AG04449 (cell line): ENCODE results near the gene ENO3.

Experiments
- CTCF ChIA-PET: fragments of 350-600 bp; formaldehyde crosslinking; extraction: SDS; loops from one replicate; lab custom pipeline; 2021; ENCODE audit warnings: antibody characterized with exemption; lab: Yijun Ruan, JAX
- POLR2A ChIA-PET: fragments of 400-600, 350-600 bp; formaldehyde crosslinking; extraction: SDS; loops from one replicate; lab custom pipeline; 2020; ENCODE audit warnings: antibody characterized with exemption, inconsistent platforms; lab: Yijun Ruan, JAX
- DNase-seq: peaks from one replicate; pipeline ENCODE4 v3.0.0-alpha.2; 2010; ENCODE audit warnings: low read depth, low spot score
- H3K4me3 ChIP-seq: 2 replicates; pipeline ENCODE4 v1.5.1; 2011; ENCODE audit warnings: low read depth, mild to moderate bottlenecking, control low read depth, low read length
- TF ChIP-seq, protein P1 (sequence below): IDR thresholded peaks from one replicate; pipeline ENCODE4 v1.5.1; 2011; ENCODE audit warnings: mild to moderate bottlenecking, moderate library complexity, low read length, control low read depth, inconsistent platforms; ENCODE audit not compliant: insufficient read depth; ENCODE audit errors: missing control alignments

Gene ENO3

DNA sequence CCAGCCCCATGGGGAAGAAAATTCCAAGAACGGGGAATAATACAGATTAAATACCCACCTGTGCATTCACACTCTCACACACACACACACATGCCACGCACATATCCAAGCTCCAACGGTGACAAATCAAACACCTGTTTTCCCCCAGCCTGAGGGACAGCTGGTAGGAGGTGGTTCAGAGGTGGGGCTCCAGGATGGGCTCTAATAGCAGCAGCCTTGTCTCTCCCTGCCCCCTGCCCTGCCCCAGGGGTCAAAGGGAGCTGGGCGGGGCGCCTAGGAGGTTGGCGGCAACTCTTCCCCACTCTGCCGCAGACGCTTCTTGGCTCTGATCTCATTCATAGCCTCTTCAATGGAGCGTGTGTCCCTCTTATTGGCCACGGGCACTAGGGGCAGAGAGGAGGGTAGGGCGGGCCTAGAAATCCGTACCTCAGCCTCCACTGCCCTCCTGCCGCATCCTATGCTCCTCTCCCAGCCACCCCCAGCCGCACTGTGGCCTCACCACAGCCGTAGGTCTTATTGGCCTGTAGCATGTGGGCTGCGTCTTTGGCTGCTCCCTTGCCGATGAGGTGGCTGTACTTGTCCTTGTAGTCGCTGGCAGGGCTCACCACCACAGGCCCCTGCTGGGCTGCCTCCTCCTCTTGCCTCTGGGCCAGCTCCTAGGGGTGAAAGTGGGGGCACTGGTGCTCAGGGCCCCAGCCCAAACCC is 8.5 kb downstream of the ENO3 start:
- TF ChIP-seq, protein P1, sequence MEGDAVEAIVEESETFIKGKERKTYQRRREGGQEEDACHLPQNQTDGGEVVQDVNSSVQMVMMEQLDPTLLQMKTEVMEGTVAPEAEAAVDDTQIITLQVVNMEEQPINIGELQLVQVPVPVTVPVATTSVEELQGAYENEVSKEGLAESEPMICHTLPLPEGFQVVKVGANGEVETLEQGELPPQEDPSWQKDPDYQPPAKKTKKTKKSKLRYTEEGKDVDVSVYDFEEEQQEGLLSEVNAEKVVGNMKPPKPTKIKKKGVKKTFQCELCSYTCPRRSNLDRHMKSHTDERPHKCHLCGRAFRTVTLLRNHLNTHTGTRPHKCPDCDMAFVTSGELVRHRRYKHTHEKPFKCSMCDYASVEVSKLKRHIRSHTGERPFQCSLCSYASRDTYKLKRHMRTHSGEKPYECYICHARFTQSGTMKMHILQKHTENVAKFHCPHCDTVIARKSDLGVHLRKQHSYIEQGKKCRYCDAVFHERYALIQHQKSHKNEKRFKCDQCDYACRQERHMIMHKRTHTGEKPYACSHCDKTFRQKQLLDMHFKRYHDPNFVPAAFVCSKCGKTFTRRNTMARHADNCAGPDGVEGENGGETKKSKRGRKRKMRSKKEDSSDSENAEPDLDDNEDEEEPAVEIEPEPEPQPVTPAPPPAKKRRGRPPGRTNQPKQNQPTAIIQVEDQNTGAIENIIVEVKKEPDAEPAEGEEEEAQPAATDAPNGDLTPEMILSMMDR: no peak
- ChIA-PET POLR2A (interaction anchor here (1.3 kb wide), 1 partner anchor 19 kb away, joined by 4 read pairs; the partner anchor contains the start of genes RNF167 and SLC25A11), CTCF (no interaction called here)
- H3K4me3 ChIP-seq: no peak overlapping the region
- no peak for DNase-seq

DNA sequence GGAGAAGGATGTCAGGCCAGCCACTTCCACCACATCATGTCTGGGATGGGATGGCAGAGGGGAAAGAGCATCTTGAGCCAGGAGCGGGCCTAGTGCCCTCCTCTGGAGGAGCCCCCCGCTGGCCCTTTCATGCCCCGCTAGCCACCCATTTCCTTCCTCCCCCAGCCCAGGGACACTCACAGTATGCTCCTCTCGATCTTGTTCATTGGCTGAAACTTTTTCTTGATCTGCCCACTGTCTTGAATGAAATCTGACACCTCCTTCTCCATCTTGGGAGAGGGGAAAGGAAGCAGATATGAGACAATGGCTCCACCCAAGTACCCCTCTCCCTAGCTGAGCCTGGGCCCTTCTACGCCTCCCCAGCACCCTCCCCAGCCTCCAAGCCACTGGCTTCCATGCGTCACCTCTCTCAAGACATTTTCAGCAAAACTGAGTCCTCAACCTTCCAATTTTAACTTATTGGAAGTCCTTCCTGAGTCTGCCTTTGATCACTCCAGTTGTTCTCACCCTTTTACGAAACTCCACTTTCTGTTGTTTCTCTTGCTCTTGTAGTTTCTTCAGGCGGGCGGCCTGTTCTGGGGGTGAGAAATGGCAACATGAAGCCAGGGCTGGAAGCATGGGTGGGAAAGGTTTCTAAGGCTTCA is 9.5 kb downstream of the ENO3 start:
- CTCF ChIA-PET: no interaction called here
- POLR2A ChIA-PET: interaction anchor here (1.3 kb wide), 1 partner anchor 20 kb away, joined by 4 read pairs; the partner anchor contains the start of genes RNF167 and SLC25A11
- no peak overlapping the region for H3K4me3 ChIP-seq
- DNase-seq: no peak
- TF ChIP-seq, protein P1: no peak

DNA sequence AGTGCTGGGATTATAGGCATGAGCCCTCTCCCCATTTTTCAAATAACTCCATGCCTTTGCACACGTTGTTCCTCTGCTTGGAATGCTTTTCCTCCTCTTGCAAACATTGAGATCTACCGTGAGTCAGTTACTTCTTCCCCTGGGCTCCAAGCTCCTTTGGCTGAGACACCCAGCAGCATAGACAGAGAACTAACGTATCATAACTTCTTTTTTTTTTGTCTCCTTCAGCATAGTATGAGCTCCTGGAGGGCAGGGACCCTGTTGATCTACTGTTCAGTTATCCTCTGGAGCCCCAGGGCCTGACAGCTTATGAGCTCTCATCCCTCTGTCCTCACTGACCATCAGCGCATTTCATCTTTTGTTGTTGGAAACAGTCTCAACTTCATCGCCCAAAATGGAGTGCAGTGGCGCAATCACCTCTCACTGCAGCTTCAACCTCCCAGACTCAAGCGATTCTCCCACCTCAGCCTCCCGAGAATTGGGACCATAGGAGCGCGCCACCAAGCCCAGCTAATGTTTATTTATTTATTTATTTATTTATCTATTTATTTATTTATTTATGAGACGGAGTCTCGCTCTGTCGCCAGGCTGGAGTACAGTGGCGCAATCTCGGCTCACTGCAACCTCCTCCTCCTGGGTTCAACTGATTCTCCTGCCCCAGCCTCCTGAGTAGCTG is 14.5 kb downstream of the ENO3 start:
- CTCF ChIA-PET: interaction anchor here (0.9 to 3.6 kb wide), 7 partner anchors 9 to 57 kb away, joined by 3 to 19 read pairs (median 11); partner anchors contain the start of genes CAMTA2, ENO3, RNF167 and SLC25A11

DNA sequence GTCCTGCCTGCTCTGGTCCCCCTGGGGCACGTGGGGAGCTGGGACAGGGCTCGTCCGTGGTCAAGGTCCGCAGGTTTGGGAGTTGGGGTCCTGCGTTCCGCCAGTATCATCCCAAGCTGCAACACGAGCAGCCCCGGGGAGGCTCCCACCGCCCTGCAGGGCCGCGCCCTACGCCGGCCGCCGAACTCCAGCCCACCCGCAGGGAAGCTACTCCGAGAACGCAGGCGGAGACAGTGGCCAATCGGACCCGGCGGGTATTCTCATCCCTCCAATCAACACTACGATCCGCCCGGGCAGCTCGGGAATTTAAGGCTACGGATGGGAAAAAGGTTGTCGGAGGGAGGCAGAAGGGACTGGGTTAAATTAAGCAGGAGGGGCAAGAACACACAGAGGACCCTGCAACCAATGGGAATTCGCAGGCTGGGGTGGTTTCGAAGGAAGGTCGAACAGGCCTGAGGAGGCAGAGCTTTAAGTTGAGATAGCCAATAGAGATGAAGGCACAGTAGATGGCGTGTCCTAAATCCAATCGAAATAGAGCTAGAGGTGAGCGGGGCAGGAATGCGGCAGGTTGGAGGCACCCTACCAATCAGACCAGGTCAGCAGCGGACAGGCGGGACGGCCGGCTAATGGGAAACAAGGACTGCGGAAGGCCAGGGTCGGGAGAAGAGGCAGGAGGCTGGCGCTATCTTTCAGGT is 16.1 kb downstream of the ENO3 start:
- TF ChIP-seq, protein P1: no peak
- ChIA-PET CTCF (interaction anchor here (1.3 to 3.6 kb wide), 7 partner anchors 11 to 58 kb away, joined by 3 to 19 read pairs (median 11); partner anchors contain the start of genes CAMTA2 and ENO3), POLR2A (interaction anchor here (1.1 to 9.7 kb wide), 9 partner anchors 10 to 177 kb away, joined by 3 to 119 read pairs (median 7); partner anchors contain the start of genes CAMTA2, ENO3, KIF1C and PFN1)
- peak; percentile 99 for DNase-seq
- peak overlapping the region; percentile 81 for H3K4me3 ChIP-seq

More for the DNA sequence above, 14.5 kb downstream of the ENO3 start:
- no peak for DNase-seq
- TF ChIP-seq, protein P1: no peak
- POLR2A ChIA-PET: interaction anchor here (0.7 to 9.7 kb wide), 7 partner anchors 8 to 56 kb away, joined by 3 to 119 read pairs (median 9); partner anchors contain the start of genes ENO3, KIF1C, PFN1 and RNF167
- no peak overlapping the region for H3K4me3 ChIP-seq

DNA sequence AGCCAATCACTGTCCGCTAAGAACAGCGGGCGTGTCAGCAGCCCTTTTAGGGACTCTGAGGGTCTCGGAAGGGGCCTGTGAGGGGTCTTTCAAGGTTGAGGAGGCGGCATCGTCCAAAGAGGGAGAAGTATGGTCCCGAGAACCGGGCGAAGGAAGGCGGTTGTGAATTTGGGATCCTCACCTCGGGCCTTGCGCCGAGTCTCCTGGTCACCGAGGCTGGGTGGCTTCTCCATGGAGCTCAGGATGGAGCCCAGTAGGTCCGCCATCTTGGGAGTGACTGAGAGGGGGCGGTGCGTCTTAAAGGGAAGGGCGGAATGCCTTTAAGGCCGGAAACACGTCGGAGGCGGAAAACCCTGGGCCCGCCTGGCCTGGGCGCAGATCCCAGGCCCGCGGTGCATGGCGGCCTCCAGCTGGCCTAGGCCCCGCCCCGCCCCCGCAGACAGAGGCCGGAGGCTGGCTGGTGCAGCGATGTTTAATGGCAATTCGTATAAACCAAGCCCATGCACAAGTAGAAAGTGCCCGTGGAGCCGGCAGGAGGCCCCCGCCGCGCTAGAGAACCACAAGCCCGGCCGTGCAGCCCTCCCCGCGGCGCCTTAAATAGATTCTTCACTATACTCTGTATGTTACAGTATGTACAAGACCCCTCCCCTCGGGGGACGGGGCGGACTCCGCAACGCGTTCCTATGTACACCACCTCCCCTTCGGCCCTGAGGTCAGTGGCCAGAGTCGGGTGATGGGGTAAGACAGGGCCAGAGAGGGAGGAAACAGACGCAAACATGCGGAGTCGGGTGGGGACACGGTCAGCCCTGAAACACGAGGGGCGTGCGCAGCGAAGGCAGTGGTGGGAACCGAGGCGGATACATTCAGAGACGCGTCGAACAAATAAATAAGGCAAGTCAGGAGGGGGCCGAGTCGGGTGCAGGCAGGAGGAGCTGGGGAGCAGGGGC is 16.9 kb downstream of the ENO3 start, which contains the start of gene SPAG7:
SPAG7 (minus strand) TSS at position 279 of the 947 bp plus-strand sequence; CDS start at position 266, 13 bp downstream.
- TF ChIP-seq, protein P1: no peak
- ChIA-PET POLR2A (interaction anchor here (1.2 to 9.7 kb wide), 7 partner anchors 10 to 59 kb away, joined by 4 to 119 read pairs (median 9); partner anchors contain the start of genes CAMTA2, ENO3, PFN1 and RNF167), CTCF (interaction anchor here (1.3 to 3.6 kb wide), 7 partner anchors 10 to 59 kb away, joined by 3 to 19 read pairs (median 11); partner anchors contain the start of genes CAMTA2 and ENO3)
- DNase-seq: peak; percentile 90
- H3K4me3 ChIP-seq: peak within 1 kb of the TSS; percentile 81
